ENCODE data around the gene NR3C2. TPM values are rescaled to one million over a fixed set of nuclear protein-coding genes. Genes with fewer than 3 reads are reported as not detected.

The NR3C2 gene
- total RNA-seq, 1 donor from 2014 or later = 0.54 TPM

GRCh38 chr4:148166132-148166591 lies 276.1 kb downstream of the NR3C2 start:
- Mint-ChIP-seq H3K9me3 (ENCODE audit: unreplicated experiment) (no peaks in the 10 kb centered on the region), H3K36me3 (ENCODE audit: low read depth, unreplicated experiment) (no peaks in the 10 kb centered on the region), H3K27me3 (ENCODE audit: unreplicated experiment) (no peaks in the 10 kb centered on the region), H3K27ac (ENCODE audit: unreplicated experiment) (no peak overlapping the region), H3K4me1 (ENCODE audit: unreplicated experiment) (no peaks in the 10 kb centered on the region), H3K4me3 (ENCODE audit: unreplicated experiment) (no peak overlapping the region)
- no peak for DNase-seq (ENCODE audit: low spot score)
- TF ChIP-seq CTCF (IDR thresholded peaks at IDR 0.05; ENCODE audit: unreplicated experiment) = no peak

- H3K9me3 Mint-ChIP-seq (ENCODE audit: unreplicated experiment) = no peaks in the 10 kb centered on the region
- no peaks in the 10 kb centered on the region for H3K36me3 Mint-ChIP-seq (ENCODE audit: low read depth, unreplicated experiment)
- H3K4me3 Mint-ChIP-seq (ENCODE audit: unreplicated experiment) = no peak overlapping the region
- H3K27ac Mint-ChIP-seq (ENCODE audit: unreplicated experiment) = no peak overlapping the region
- peaks cover 1% of the 10 kb centered on the region for H3K27me3 Mint-ChIP-seq (ENCODE audit: unreplicated experiment)
- DNase-seq (ENCODE audit: low spot score) = no peak
- TF ChIP-seq CTCF (IDR thresholded peaks at IDR 0.05; ENCODE audit: unreplicated experiment) = no peak
- H3K4me1 Mint-ChIP-seq (ENCODE audit: unreplicated experiment) = no peaks in the 10 kb centered on the region
Observed at GRCh38 chr4:148164557-148164956, 277.7 kb downstream of the NR3C2 start.

- TF ChIP-seq CTCF (IDR thresholded peaks at IDR 0.05; ENCODE audit: unreplicated experiment) = no peak
- no peaks in the 10 kb centered on the region for H3K36me3 Mint-ChIP-seq (ENCODE audit: low read depth, unreplicated experiment)
- DNase-seq (ENCODE audit: low spot score) = no peak
- H3K27ac Mint-ChIP-seq (ENCODE audit: unreplicated experiment) = no peak overlapping the region
- H3K27me3 Mint-ChIP-seq (ENCODE audit: unreplicated experiment) = peaks cover 1% of the 10 kb centered on the region
- H3K4me1 Mint-ChIP-seq (ENCODE audit: unreplicated experiment) = no peaks in the 10 kb centered on the region
- H3K4me3 Mint-ChIP-seq (ENCODE audit: unreplicated experiment) = no peak overlapping the region
- no peaks in the 10 kb centered on the region for H3K9me3 Mint-ChIP-seq (ENCODE audit: unreplicated experiment)
Observed at GRCh38 chr4:148162991-148163390, 279.2 kb downstream of the NR3C2 start.

GRCh38 chr4:148162519-148162918 lies 279.7 kb downstream of the NR3C2 start:
- Mint-ChIP-seq H3K27ac (ENCODE audit: unreplicated experiment) (no peak overlapping the region), H3K4me1 (ENCODE audit: unreplicated experiment) (no peaks in the 10 kb centered on the region), H3K27me3 (ENCODE audit: unreplicated experiment) (peaks cover 1% of the 10 kb centered on the region), H3K9me3 (ENCODE audit: unreplicated experiment) (no peaks in the 10 kb centered on the region), H3K4me3 (ENCODE audit: unreplicated experiment) (no peak overlapping the region), H3K36me3 (ENCODE audit: low read depth, unreplicated experiment) (no peaks in the 10 kb centered on the region)
- no peak for TF ChIP-seq CTCF (IDR thresholded peaks at IDR 0.05; ENCODE audit: unreplicated experiment)
- no peak for DNase-seq (ENCODE audit: low spot score)

- no peak for TF ChIP-seq CTCF (IDR thresholded peaks at IDR 0.05; ENCODE audit: unreplicated experiment)
- Mint-ChIP-seq H3K27ac (ENCODE audit: unreplicated experiment) (no peak overlapping the region), H3K4me3 (ENCODE audit: unreplicated experiment) (no peak overlapping the region), H3K36me3 (ENCODE audit: low read depth, unreplicated experiment) (no peaks in the 10 kb centered on the region), H3K4me1 (ENCODE audit: unreplicated experiment) (no peaks in the 10 kb centered on the region), H3K27me3 (ENCODE audit: unreplicated experiment) (peaks cover 1% of the 10 kb centered on the region), H3K9me3 (ENCODE audit: unreplicated experiment) (no peaks in the 10 kb centered on the region)
- no peak for DNase-seq (ENCODE audit: low spot score)
Observed at GRCh38 chr4:148161601-148162000, 280.6 kb downstream of the NR3C2 start.
